UCSD-AML1 (cell line): ENCODE data around the gene CTSE.
"Not testable (repeated sequence)": the region's sequence is repeated elsewhere in the genome, so short reads cannot be mapped to it uniquely, and the experiment has no call there.

Source experiments
- DNase-seq: peaks from one replicate; lab custom pipeline; 2025; ENCODE audit not compliant: unreplicated experiment; lab: John Stamatoyannopoulos, UW

CTSE gene

DNA sequence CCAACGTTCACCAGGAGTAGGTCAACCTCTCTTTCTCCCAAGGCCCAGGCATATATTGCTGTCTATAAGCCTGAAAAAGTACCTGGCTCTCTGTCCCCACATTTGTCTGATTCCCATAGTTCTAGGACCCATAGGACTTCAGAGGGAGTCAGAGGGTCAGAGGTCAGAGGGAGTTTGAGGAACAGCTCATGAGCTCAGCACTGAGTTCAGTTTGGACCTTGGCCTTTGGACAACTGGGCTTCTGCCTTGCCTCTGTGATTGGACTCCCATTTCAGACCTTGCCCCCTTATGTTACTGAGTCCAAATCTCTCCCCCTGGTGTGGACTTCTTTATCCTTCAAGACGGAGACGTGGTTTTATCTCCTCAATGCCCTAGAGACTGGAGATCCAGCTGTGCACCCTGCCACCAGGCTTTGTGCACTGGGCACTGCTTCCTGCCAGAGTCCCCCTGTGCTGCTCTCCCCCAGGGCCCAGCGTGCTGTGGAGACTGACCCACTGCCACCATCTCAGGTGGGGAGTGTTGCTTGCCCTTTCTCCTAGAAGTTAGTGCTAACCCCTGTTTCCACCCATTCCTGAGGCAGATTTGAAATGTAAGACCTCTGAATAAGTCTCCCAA is 3.2 kb downstream of the CTSE start:
- no peak for DNase-seq

DNA sequence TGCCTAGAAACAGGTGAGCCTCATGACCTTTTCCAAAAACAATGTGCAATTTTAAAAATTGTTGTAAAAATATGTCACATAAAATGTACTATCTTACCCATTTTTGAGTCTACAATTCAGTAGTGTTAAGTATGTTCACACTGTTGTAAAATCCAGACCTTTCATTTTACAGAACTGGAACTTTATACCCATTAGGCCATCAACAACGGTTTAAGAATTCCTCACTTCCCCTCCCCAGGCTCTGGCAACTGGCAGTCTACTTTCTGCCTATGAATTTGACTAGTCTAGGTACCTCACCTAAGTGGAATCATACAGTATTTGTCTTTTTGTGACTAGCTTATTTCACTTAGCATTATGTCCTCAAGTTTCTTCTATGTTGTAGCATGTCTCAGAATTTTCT is 8.6 kb downstream of the CTSE start:
- no peak for DNase-seq

- DNase-seq = no peak
Observed at GRCh38 chr1:206014601-206015000, 9.1 kb downstream of the CTSE start.

DNA sequence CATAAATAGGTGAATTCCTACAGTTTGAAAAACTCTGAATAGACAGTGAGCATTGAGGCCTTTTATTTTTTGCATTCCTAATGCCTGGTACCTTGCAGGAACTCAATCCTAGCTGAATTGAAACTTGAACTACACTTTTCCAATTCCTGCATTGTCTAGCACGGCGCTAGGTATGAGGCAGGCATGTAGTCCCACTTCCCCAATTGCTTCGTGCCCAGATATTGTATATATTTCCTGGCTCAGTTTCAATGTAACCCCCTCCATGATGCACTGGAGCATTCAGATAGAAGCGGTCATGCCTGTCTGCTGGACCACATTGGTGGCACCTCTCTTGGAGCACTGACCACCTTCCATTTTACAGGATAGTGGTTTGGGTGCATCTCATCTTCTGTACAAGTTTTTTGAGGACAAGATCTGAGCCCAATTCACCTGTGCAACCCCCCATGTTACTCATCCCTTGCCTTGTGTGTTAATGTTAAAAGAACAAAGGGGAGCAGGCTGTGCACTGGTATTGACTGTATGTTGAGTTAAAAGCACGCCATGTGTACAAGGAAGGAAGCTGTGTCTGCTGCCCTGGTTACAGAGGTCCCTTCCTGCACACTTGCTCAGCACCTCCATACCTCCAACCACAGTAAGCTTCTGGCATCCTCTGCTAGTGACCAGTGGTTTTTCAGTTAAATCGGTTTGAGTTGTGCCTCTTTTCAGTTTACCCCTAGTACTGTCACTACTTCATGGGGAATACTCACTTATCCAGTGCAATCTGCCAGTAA is 10.5 kb downstream of the CTSE start:
- no peak for DNase-seq

DNA sequence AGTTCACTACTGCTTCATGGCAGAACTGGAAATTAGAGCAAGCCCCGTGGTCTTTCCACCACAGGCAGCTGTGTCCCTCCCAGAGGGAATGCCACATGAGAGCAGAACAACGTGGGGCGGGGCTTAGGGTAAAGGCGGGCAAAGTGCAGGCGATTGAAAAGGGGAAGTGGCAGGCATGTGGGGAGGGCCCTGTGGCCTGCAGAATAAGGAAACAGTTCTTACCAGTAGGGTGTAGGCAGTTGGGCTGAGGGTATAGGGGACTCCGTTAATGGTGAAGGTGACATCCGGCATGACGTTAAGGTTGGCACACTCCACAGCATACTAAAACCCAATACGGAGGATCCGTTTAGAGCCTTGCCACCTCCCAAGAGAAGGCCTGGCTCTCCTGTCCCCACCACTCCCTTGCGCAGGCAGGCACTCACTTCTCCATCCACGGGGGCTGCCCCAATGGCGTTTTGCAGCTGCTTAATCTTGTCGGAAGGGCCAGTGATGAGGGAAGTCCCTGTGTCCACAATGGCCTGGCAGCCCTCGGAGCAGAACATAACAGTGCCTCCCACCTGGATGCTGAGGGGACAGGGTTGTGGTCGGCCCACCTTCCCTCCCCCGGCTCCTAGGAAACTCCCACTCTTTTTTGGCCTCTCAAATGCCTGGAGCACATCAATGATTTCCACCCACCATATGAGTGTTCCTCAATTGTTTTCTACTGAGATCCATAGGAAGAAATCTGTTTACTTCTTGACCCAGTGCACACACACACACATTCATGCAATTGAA is 11.4 kb downstream of the CTSE start:
- peak; percentile 93 for DNase-seq

DNA sequence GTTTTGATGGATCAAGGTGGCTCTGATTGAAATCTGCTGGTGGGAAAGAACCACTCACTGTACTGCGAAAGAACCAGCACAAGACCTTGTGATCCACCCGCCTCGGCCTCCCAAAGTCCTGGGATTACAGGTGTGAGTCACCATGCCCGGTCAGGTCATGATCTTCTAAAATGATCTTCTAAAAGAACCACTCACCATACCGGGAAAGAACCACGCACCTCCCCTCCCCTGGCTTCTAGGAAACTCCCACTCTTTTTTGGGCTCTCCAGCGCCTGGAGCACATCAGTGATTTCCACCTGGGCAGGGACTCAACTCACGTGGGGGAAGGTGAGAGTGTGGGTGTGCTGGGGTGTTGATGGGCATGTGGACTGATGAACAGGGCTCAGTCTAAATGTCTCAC is 12.6 kb downstream of the CTSE start:
- DNase-seq = no peak

GRCh38 chr1:206010060-206010459 is 13.6 kb downstream of the CTSE start:
- DNase-seq = no peak

DNA sequence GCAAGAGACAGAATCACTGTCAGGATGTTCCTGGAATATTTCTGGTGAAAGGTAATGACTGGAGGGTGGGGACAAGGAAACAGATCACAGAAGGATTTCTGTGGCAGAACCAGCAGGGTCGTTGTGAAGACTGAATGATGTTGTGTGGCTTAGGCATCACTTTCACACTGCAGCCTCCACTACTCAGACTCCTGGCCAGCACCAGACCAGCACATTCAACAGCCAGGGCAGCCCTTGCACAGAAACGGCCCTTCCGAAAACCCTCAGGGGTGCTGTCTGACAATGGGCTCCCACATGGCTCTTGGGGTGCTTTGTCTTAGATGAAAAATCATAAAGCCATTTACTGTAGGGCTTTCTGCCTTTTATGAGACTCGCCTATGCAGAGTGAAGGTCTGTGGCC is 16.7 kb downstream of the CTSE start:
- DNase-seq = no peak

GRCh38 chr1:206005778-206006180 is 17.9 kb downstream of the CTSE start:
- no peak for DNase-seq

- no peak for DNase-seq
Observed at GRCh38 chr1:206005234-206005633, 18.5 kb downstream of the CTSE start.

GRCh38 chr1:206004826-206005225 is 18.9 kb downstream of the CTSE start:
- DNase-seq = no peak

DNA sequence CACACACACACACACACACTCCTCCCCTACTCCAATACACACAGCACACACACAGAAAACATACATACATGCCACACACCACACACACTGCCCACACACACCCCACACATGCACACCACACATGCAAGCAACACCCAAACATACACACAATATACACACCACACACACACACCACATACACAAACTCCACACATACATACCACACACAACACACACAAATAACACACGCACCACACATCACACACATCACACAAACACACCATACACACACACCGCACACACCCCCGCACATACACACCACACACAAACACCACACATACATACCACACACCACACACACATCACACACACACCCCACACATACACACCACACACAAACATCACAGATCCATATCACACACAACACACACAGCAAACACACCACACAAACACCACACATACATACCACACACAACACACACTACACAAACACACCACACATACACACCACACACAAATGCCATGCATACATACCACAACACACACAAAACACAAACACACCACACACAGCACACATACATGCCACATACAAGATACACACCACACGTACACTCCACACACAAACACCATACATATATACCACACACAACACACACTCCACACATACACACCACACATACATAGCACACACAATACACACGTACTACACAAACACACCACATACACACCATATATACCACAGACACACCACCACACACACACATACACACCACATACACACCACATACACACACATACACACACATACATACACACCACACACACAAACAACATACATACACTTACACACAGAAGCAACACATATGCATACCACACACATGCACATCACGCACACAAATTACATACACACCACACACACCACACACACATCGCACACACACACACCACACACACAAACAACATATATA is 19.6 kb downstream of the CTSE start:
- no peak for DNase-seq

DNA sequence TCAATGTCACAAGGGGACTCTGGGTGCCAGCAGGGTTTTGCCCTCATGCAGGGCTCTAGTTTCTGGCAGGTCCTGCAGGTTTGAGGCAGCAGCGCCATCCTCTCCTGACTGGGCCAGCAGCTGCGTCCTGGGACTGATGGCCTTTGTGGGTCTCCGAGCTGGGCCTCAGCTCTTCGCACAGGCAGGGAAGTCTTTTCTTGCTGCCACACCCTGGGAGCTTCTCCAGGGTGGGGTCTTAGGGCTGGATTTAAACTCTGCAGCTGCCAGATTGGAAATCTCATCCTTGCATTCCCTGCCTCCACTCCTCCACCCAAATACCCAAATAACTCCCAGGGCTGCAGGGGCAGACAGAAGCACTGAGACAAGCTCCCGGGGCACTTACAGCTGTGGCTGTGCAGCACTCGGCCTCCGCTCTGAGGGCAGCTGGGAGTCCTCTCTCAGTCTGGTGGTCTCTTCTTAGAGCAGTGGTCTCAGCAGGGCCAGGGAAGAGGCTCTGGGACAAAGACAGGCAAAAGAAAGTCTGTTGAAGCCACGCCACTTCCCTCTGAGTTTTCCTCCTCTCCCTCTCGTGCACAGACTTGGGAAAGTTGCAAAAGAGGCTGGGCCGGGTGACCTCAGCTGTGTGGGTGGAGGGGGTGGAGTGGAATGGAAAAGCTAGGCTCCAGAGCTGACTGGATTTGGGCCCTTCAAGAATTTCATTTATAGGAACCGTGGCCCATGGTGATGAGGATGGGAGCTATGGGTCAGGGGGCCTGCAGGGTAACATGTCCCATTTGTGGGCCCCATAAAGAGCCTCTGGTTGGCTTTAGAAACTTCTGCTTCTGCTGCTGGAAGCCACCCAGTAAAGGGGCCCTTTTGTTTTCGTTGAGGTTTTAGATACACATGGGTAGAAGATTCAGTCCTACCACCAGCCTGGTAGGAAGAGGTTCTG is 20.6 kb downstream of the CTSE start, which contains the start of gene RAB7B:
Gene RAB7B, minus strand, starts transcription at position 525 of the 931 bp plus-strand sequence. CDS start 9,260 bp downstream, outside the sequence.
- no peak for DNase-seq

DNA sequence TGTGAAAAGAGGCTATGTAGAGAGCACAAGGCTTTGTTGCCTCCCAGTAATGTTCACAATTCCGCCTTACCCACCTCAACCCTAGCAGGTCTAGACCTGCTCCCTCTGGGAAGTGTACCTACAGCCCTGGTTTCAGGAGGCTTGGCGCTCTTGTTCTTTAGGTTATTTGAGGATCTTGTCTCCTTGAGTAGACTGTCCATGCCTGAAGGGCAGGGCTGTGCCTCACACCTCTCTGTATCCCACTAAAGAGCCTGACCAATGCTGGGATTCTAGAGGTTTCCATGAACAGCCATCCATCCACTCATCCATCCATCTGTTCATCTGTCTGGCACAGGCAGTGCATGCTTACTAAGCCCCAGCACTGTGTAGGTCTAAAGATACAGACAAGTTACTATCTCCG is 21.5 kb downstream of the CTSE start:
- DNase-seq = no peak

DNA sequence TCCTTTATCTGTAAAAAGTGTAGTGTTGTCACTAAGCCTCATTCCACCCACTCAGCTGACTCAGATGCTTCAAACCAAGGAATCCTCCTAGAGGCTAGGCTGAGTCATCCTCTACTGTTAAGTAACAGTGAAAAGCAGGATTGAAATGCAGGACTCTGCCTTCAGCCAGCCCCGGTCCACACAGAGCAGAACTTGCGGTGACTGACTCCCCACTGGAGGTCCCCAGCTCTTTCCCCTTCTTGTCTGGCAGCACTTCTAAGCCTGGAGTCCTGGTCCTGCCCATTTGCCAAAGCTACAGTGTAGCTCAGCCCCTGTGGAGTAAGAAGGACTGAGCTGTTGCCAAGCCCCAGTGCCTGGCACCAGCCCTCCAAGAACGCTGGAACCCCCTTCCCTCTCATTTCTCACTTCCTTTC is 22.2 kb downstream of the CTSE start:
- DNase-seq = no peak

DNA sequence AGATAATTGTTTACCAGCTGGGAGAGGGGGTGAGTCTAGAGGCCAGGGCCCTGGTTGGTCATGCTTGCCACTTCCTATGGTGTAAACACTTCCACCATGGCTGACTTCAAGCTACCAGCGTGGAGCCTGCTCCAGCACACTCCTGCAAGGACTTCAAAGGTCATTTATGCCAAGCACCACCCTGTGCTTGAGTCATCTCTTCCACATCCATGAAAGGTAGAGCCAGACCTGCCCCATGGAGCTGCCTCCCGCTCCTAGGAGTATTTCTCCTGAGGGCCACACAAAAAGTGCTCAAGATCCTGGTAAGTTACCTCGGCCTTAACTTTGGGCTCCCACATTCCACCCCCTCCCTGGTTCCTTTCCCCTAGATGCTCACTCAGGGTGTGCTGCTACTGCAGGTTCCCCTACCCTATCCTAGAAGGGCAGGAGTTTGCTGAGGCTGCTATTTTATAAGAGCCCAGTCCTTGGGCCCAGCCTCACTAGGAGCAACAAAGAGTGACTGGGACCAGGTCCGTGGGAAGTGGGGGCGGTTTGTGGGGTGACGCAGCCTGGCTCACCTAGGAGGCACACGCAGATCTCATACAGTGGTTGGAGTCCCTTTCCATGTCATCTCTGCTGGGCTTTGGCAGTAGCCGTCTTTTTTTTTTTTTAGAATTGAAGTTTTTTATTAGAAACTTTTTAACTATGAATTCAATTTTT is 22.9 kb downstream of the CTSE start:
- no peak for DNase-seq

GRCh38 chr1:205998457-205999241 is 25.0 kb downstream of the CTSE start:
- DNase-seq = no peak

- not testable (repeated sequence) for DNase-seq
Observed at GRCh38 chr1:205996641-205997040, 27.1 kb downstream of the CTSE start.
